Ovary (tissue), 3 donors: ENCODE data around the gene PSD2.

Experiments used
- EP300 ChIP-seq: sonication (generic); formaldehyde crosslinking; IDR thresholded peaks from one replicate; pipeline ENCODE4 v1.6.1; 2017; ENCODE audit warnings: antibody characterized with exemption
- TF ChIP-seq, protein P1 (sequence below), 3 donors: fragments of 450-650 bp in 2 of 3; fragments of 200-600 bp in 1 of 3; IDR thresholded peaks; one replicate each; pipeline versions ENCODE4 v1.5.1 to v1.8.0; 2016 to 2022; ENCODE audit warnings: antibody characterized with exemption in 3 of 3, mild to moderate bottlenecking in 1 of 3
- donor health status: DM: no; HTN: no; CAD: no.

GRCh38 chr5:139889410-139889809 lies 93.8 kb downstream of the PSD2 start:
- TF ChIP-seq, protein P1, sequence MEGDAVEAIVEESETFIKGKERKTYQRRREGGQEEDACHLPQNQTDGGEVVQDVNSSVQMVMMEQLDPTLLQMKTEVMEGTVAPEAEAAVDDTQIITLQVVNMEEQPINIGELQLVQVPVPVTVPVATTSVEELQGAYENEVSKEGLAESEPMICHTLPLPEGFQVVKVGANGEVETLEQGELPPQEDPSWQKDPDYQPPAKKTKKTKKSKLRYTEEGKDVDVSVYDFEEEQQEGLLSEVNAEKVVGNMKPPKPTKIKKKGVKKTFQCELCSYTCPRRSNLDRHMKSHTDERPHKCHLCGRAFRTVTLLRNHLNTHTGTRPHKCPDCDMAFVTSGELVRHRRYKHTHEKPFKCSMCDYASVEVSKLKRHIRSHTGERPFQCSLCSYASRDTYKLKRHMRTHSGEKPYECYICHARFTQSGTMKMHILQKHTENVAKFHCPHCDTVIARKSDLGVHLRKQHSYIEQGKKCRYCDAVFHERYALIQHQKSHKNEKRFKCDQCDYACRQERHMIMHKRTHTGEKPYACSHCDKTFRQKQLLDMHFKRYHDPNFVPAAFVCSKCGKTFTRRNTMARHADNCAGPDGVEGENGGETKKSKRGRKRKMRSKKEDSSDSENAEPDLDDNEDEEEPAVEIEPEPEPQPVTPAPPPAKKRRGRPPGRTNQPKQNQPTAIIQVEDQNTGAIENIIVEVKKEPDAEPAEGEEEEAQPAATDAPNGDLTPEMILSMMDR (IDR thresholded peaks at IDR 0.05) = no peak
- TF ChIP-seq EP300 = no peak
